ENCODE measurements around the gene ASS1. TPM values are rescaled to one million over a fixed set of nuclear protein-coding genes. Genes with fewer than 3 reads are reported as not detected.

Gene ASS1
- total RNA-seq, 1 experiment from 2014 or later, result 118 TPM

DNA sequence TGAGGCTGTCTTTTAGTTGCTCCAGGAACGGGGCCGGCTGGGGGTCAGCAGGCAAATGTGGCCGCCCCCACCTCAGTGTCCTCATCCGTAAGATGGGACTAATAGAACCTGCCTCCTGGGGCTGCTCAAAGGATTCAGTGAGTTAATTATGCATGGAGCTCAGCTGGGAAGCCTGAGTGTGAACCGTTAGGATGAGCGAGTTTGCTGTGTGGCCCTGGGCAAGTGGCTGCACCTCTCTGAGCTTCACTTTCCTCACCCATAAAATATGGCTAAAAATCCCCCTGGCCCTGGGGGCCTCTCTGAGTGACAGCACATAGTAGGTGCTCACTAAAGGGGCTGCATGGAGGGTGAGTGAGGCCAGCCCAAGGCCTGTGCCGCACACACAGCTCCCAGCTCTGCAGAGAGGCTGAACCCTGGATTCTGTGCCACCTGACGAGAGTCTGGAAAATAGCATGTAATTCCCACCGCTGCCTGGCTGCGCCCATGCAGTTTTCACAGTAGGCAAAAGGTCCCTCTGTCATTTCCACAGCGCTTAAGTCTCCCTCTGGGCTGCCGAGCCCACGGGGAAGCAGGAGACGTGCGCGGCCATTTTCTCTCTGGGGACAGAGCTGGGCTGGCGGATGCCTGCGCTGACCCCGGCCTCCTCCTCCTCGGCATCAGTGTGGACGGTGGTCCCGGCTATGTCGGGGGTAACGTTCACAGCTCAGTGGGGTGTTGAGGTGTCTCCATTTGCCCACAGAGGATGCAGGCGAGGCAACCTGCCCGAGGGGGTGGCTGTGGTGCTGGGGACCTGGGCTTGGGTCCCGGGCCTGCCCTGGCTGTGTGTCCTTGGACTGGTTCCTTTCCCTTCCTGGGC is 18.2 kb downstream of the ASS1 start:
- H3K36me3 ChIP-seq (ENCODE audit: control insufficient read depth, insufficient read depth, low read length), result no peaks in the 10 kb centered on the region
- ChIA-PET POLR2A (no interaction called here), CTCF (interaction anchor here (0.8 to 1.5 kb wide), 3 partner anchors 12 to 221 kb away, joined by 3 to 8 read pairs (median 6); no protein-coding TSS in a partner anchor)
- BruUV-seq (replicated peaks), result no TSS peak
- no peaks in the 10 kb centered on the region for H3K9me3 ChIP-seq
- intact Hi-C loops (cut with micrococcal nuclease; ENCODE audit: unreplicated experiment), result loop anchor here (10.0 kb wide), 2 partner anchors 112 to 162 kb away; partner anchors contain the start of gene FUBP3
- no peak overlapping the region for H3K4me3 ChIP-seq (ENCODE audit: low read depth, low read length)
- no peak overlapping the region for H3K4me3 Mint-ChIP-seq (ENCODE audit: unreplicated experiment)
- H3K27me3 ChIP-seq (replicated peaks; ENCODE audit: control insufficient read depth, insufficient read depth, low read length), result no peaks in the 10 kb centered on the region
- no peaks in the 10 kb centered on the region for H3K4me1 ChIP-seq
- DNase-seq, result no peak
- TF ChIP-seq, protein P1, sequence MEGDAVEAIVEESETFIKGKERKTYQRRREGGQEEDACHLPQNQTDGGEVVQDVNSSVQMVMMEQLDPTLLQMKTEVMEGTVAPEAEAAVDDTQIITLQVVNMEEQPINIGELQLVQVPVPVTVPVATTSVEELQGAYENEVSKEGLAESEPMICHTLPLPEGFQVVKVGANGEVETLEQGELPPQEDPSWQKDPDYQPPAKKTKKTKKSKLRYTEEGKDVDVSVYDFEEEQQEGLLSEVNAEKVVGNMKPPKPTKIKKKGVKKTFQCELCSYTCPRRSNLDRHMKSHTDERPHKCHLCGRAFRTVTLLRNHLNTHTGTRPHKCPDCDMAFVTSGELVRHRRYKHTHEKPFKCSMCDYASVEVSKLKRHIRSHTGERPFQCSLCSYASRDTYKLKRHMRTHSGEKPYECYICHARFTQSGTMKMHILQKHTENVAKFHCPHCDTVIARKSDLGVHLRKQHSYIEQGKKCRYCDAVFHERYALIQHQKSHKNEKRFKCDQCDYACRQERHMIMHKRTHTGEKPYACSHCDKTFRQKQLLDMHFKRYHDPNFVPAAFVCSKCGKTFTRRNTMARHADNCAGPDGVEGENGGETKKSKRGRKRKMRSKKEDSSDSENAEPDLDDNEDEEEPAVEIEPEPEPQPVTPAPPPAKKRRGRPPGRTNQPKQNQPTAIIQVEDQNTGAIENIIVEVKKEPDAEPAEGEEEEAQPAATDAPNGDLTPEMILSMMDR (IDR thresholded peaks at IDR 0.05; ENCODE audit: insufficient read depth in 1 of 2, low read depth in 1 of 2, low read length in 1 of 2, severe bottlenecking in 1 of 2, unreplicated experiment in 1 of 2), result no peak
- H3K4me1 Mint-ChIP-seq (ENCODE audit: low read depth, unreplicated experiment), result no peaks in the 10 kb centered on the region
- no peak overlapping the region for H3K27ac Mint-ChIP-seq (ENCODE audit: unreplicated experiment)
- peaks cover 8% of the 10 kb centered on the region for H3K36me3 Mint-ChIP-seq (ENCODE audit: insufficient read depth, unreplicated experiment)
- peaks cover 3% of the 10 kb centered on the region for H3K27me3 Mint-ChIP-seq (ENCODE audit: insufficient read depth, unreplicated experiment)
- no peaks in the 10 kb centered on the region for H3K9me3 Mint-ChIP-seq (ENCODE audit: unreplicated experiment)

DNA sequence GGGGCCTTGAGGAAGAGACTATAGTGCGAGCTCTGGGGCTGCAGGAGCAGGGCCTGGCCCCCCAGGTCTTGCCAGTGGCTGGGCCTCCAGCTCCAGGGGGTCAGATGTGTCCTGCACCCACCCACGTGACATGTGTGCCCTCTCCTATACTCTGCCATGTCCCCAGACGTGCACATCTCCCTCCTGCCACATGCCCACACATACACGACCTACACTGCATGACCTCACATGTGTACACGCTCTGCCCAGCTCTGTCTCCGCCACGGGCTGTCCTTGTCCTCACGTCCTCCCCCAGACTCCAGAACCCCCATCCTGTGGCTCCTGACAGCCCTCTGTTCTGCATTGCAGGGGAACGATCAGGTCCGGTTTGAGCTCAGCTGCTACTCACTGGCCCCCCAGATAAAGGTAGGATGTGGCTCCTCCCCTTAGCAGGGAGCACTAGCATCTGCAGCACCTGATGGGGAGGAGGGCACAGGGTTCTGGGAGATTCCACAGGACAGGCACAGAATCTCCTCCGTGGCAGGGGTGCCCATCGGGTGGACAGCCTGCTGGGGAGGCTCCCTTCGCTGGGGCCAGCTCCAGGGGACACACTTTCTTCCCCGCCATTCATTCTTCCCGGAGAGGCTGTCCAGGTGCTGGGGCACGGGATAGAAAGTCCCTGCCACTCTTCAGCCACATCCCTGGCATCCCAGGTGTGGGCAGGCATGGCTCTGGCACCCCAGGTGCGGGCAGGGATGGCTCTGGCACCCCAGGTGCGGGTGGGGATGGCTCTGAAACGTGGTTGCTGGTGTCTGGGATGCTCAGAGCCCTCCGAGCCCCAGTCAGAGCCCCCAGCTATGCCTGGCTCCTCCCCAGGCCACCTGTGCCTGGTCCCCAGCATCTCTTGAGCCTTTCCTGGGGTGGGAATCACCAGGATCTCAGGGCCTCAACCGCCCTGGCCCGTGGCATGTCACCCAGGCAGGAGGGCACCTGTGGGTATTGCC is 19.3 kb downstream of the ASS1 start:
- no peak for DNase-seq
- CTCF ChIA-PET, result interaction anchor here (1.5 kb wide), 1 partner anchor 220 kb away, joined by 6 read pairs; no protein-coding TSS in a partner anchor

More for the DNA sequence above, 19.3 kb downstream of the ASS1 start:
- no peaks in the 10 kb centered on the region for H3K9me3 Mint-ChIP-seq (ENCODE audit: unreplicated experiment)
- no peaks in the 10 kb centered on the region for H3K4me1 Mint-ChIP-seq (ENCODE audit: low read depth, unreplicated experiment)
- intact Hi-C loops (cut with micrococcal nuclease; ENCODE audit: unreplicated experiment), result loop anchor here (10.0 kb wide), 2 partner anchors 111 to 161 kb away; partner anchors contain the start of gene FUBP3
- H3K27ac Mint-ChIP-seq (ENCODE audit: unreplicated experiment), result no peak overlapping the region
- H3K27me3 Mint-ChIP-seq (ENCODE audit: insufficient read depth, unreplicated experiment), result peaks cover 3% of the 10 kb centered on the region
- no peaks in the 10 kb centered on the region for H3K36me3 Mint-ChIP-seq (ENCODE audit: insufficient read depth, unreplicated experiment)
- POLR2A ChIA-PET, result no interaction called here
- Histone ChIP-seq H3K4me1 (no peaks in the 10 kb centered on the region), H3K9me3 (no peaks in the 10 kb centered on the region), H3K36me3 (ENCODE audit: control insufficient read depth, insufficient read depth, low read length) (no peaks in the 10 kb centered on the region), H3K4me3 (ENCODE audit: low read depth, low read length) (no peak overlapping the region), H3K27me3 (replicated peaks; ENCODE audit: control insufficient read depth, insufficient read depth, low read length) (no peaks in the 10 kb centered on the region)
- H3K4me3 Mint-ChIP-seq (ENCODE audit: unreplicated experiment), result no peak overlapping the region
- BruUV-seq (replicated peaks), result no TSS peak
- TF ChIP-seq, protein P1 (IDR thresholded peaks at IDR 0.05; ENCODE audit: insufficient read depth in 1 of 2, low read depth in 1 of 2, low read length in 1 of 2, severe bottlenecking in 1 of 2, unreplicated experiment in 1 of 2), result no peak

Data from Caco-2 (cell line).